Mesothelial cell of epicardium (in vitro differentiated cells): ENCODE measurements around the gene SUCLG2. TPM values are rescaled to one million over a fixed set of nuclear protein-coding genes. Genes with fewer than 3 reads are reported as not detected.

Experiments
- DNase-seq, 2 experiments: peaks; one replicate each; pipeline ENCODE4 v3.0.0; 2021; ENCODE audit warnings: low spot score in 2 of 2; ENCODE audit not compliant: unreplicated experiment in 2 of 2
- H3K27ac Mint-ChIP-seq: 2 replicates; pipeline ENCODE4 v1.8.0; 2021; ENCODE audit warnings: mixed read lengths
- H3K27me3 Mint-ChIP-seq: 2 replicates; pipeline ENCODE4 v1.8.0; 2021; ENCODE audit warnings: low read depth, mixed read lengths
- H3K36me3 Mint-ChIP-seq: 2 replicates; pipeline ENCODE4 v1.8.0; 2021; ENCODE audit warnings: mixed read lengths
- H3K4me1 Mint-ChIP-seq: 2 replicates; pipeline ENCODE4 v1.8.0; 2021; ENCODE audit warnings: mixed read lengths
- H3K4me3 Mint-ChIP-seq: 2 replicates; pipeline ENCODE4 v1.8.0; 2021; ENCODE audit warnings: mild to moderate bottlenecking, moderate library complexity, mixed read lengths
- H3K9me3 Mint-ChIP-seq: 2 replicates; pipeline ENCODE4 v1.8.0; 2021; ENCODE audit warnings: mixed read lengths
- total RNA-seq: library from RNA; stranded (reverse); gene quantifications from 3 replicates; pipeline ENCODE4 v1.2.1, GENCODE V29; 2021
- TF ChIP-seq, protein P1 (sequence below): fragments of 200-600 bp; sonication (generic); IDR thresholded peaks from one replicate; pipeline ENCODE4 v1.5.0; 2021; ENCODE audit warnings: antibody characterized with exemption; ENCODE audit not compliant: unreplicated experiment

SUCLG2 gene
- total RNA-seq, 1 donor from 2014 or later, result 35.0 TPM

DNA sequence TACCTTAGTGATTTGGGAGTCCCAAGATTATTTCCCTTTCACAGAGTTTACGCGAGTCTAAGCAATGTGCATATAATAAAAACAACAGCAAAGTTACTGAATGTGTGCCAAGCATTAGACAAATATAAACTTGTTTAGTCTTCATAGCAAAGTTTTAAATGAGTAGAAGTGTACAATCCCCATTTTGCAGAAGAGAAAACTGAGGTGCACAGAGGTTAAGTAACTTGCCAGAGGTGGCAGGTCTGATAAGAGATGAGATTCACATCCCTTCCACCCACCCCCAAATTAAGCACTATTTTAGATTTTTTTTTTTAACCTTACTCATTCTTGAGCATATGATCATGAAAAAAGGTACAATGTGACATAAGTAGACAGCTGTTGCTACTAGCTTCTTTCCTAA, 2.2 kb upstream of the SUCLG2 start:
- TF ChIP-seq, protein P1, sequence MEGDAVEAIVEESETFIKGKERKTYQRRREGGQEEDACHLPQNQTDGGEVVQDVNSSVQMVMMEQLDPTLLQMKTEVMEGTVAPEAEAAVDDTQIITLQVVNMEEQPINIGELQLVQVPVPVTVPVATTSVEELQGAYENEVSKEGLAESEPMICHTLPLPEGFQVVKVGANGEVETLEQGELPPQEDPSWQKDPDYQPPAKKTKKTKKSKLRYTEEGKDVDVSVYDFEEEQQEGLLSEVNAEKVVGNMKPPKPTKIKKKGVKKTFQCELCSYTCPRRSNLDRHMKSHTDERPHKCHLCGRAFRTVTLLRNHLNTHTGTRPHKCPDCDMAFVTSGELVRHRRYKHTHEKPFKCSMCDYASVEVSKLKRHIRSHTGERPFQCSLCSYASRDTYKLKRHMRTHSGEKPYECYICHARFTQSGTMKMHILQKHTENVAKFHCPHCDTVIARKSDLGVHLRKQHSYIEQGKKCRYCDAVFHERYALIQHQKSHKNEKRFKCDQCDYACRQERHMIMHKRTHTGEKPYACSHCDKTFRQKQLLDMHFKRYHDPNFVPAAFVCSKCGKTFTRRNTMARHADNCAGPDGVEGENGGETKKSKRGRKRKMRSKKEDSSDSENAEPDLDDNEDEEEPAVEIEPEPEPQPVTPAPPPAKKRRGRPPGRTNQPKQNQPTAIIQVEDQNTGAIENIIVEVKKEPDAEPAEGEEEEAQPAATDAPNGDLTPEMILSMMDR, result no peak
- DNase-seq, result no peak
- Mint-ChIP-seq H3K27me3 (no peaks in the 10 kb centered on the region), H3K4me1 (peaks cover 21% of the 10 kb centered on the region), H3K9me3 (peaks cover 16% of the 10 kb centered on the region), H3K4me3 (no peak overlapping the region), H3K36me3 (peaks cover 4% of the 10 kb centered on the region), H3K27ac (no peak overlapping the region)

DNA sequence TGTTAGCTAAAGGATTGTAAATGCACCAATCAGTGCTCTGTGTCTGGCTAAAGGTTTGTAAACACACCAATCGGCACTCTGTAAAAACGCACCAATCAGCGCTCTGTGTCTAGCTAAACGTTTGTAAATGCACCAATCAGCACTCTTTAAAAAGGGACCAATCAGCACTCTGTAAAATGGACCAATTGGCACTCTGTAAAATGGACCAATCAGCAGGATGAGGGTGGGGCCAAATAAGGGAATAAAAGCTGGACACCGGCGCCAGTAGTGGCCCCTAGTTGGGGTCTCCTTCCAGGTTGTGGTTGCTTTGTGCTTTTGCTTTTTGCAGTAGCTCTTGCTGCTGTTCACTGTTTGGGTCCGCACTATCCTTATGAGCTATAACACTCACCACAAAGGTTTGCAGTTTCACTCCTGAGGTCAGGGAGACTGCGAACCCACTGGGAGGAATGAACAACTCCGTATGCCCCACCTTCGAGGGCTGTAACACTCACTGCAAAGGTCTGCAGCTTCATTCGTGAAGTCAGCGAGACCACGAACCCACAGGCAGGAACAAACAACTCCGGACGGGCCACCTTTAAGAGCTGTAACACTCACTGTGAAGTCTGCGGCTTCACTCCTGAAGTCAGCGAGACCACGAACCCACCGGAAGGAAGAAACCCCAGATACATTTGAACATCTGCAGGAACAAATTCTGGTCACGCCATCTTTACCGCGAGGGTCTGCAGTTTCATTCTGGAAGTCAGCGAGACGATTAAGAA, 1.1 kb upstream of the SUCLG2 start:
- TF ChIP-seq, protein P1, result no peak
- peaks cover 4% of the 10 kb centered on the region for H3K36me3 Mint-ChIP-seq
- DNase-seq, result no peak
- H3K4me3 Mint-ChIP-seq, result peak overlapping the region; percentile 77
- H3K9me3 Mint-ChIP-seq, result peaks cover 16% of the 10 kb centered on the region
- peaks cover 31% of the 10 kb centered on the region for H3K4me1 Mint-ChIP-seq
- H3K27me3 Mint-ChIP-seq, result no peaks in the 10 kb centered on the region
- H3K27ac Mint-ChIP-seq, result peak overlapping the region; percentile 95

DNA sequence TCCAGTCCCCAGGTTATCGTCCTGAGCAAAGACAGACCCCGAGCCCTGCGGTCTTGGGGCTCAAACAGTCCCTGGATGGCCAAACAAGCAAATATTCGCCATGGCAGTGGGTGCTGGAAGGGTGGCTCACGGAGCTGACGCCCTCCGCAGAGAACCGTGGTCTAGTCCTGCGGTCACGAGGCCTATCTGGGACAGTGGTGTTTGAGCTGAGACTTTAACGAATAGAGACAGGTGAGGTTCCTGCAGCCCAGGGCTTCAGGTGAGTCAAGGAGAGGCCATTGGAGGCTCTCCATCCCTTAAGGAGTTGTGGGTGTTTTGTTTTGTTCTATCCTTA, 399 bp upstream of the SUCLG2 start:
- H3K9me3 Mint-ChIP-seq, result peaks cover 16% of the 10 kb centered on the region
- H3K27ac Mint-ChIP-seq, result peak overlapping the region; percentile 95

DNA sequence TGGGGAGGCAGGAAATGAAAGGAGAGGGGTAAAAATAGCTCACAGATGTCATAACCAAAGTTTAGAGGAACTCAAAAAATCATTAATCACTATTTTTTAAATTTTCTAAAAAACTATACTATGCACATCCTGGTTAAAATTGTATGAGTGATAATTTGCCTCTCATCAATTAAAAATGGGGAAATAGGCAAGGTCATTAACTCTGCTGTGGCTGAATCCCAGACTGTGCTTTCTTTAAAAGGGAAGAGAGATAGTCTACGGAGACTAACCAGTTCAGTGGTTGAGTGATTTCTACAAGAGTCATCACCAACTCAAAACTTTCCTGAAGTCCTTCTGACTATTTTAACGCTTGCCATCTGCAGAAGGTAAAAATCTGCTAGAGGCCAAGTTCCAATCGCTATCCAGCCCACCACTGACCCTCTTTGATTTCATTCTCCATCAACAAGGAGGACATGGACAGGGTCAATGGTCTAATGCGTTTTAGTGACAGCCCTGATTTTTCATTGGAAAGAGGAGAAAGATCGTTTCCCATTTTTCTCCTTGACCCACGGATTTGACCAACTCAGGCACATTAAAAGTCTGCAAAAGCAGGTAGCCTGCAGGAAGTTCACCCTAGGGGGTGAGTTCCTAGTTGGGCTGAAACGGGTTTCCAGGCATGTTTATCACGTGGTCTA, 850 bp downstream of the SUCLG2 start:
- H3K4me3 Mint-ChIP-seq, result peak overlapping the region; percentile 70
- peak overlapping the region; percentile 86 for H3K27ac Mint-ChIP-seq
- H3K4me1 Mint-ChIP-seq, result peaks cover 48% of the 10 kb centered on the region
- no peak for DNase-seq
- H3K36me3 Mint-ChIP-seq, result peaks cover 4% of the 10 kb centered on the region
- no peaks in the 10 kb centered on the region for H3K27me3 Mint-ChIP-seq
- peaks cover 12% of the 10 kb centered on the region for H3K9me3 Mint-ChIP-seq
- TF ChIP-seq, protein P1, result no peak

More for the DNA sequence above, 399 bp upstream of the SUCLG2 start:
- Mint-ChIP-seq H3K4me1 (peaks cover 38% of the 10 kb centered on the region), H3K27me3 (no peaks in the 10 kb centered on the region), H3K36me3 (peaks cover 4% of the 10 kb centered on the region), H3K4me3 (peak overlapping the region; percentile 77)
- TF ChIP-seq, protein P1, result no peak
- DNase-seq, result no peak

DNA sequence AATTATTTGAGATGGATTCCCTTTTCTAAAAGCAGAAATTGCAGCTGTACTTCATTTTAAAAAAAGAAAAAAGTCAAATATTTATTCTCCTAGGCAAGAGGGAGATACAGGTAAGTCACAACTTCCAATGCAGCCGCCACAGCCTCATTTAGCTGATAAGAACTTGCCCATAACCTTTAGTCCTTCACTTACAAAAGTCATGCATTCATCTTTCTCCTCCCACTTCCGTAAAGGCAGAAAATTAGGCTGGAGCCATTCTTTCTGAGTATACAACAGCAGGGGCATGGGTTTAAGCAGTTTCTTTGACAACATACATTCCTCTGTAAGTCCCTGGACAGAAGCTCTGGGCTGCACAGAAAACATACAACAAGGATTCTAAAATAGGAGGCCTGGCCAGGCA, 4.3 kb downstream of the SUCLG2 start:
- TF ChIP-seq, protein P1, result no peak
- DNase-seq, result no peak
- peaks cover 48% of the 10 kb centered on the region for H3K4me1 Mint-ChIP-seq
- no peaks in the 10 kb centered on the region for H3K27me3 Mint-ChIP-seq
- no peak overlapping the region for H3K4me3 Mint-ChIP-seq
- H3K9me3 Mint-ChIP-seq, result no peaks in the 10 kb centered on the region
- peak overlapping the region; percentile 50 for H3K27ac Mint-ChIP-seq
- H3K36me3 Mint-ChIP-seq, result peaks cover 6% of the 10 kb centered on the region
